ENCODE data around the gene CIRBP. TPM values are rescaled to one million over a fixed set of nuclear protein-coding genes. Genes with fewer than 3 reads are reported as not detected.
A peak's percentile ranks its signal among the peaks of the same experiment; 100 is the strongest.

Gene CIRBP
- total and polyA plus RNA-seq, 2 donors (not counting 1 experiment from before 2014, with no cell fraction given) = 643 to 1,164 TPM

GRCh38 chr19:1265615-1266128, 3.5 kb upstream of the CIRBP start:
- Histone ChIP-seq H3K4me1 (ENCODE audit: control insufficient read depth in 2 of 2, insufficient read depth in 2 of 2, low read length in 2 of 2) (peaks cover 72 to 84% of the 10 kb centered on the region in 2 donors), H3K9me3 (ENCODE audit: control extremely low read depth in 1 of 3, control insufficient read depth in 2 of 3, insufficient read depth in 1 of 3, low read length in 2 of 3) (no peaks in the 10 kb centered on the region), H3K4me2 (replicated peaks; ENCODE audit: low read depth, low read length, poor library complexity, severe bottlenecking) (peak overlapping the region; percentile 83), H3K36me3 (replicated peaks in 1 of 2; ENCODE audit: control extremely low read depth in 1 of 2, control insufficient read depth in 1 of 2, extremely low read depth in 1 of 2, insufficient read depth in 2 of 2, low read length in 1 of 2) (peaks cover 0 to 8% of the 10 kb centered on the region in 2 experiments), H2AFZ (ENCODE audit: insufficient read depth, low read depth, low read length, poor library complexity, severe bottlenecking) (peak overlapping the region; percentile 48), H3K4me3 (ENCODE audit: control extremely low read depth in 1 of 5, extremely low read depth in 1 of 5, insufficient read depth in 1 of 5, low read depth in 2 of 5, low read length in 4 of 5) (peak overlapping the region in 4 of 5 experiments; percentile 48 to 64 (median 58)), H3K27me3 (replicated peaks in 1 of 4; ENCODE audit: control extremely low read depth in 1 of 4, control insufficient read depth in 3 of 4, insufficient read depth in 4 of 4, low read length in 3 of 4) (no peaks in the 10 kb centered on the region), H3K27ac (ENCODE audit: low read length in 2 of 2) (peak overlapping the region; percentile 96 to 99), H4K20me1 (ENCODE audit: control insufficient read depth, insufficient read depth, low read length, poor library complexity, severe bottlenecking) (peaks cover 33% of the 10 kb centered on the region), H3K9ac (ENCODE audit: low read length) (peak overlapping the region; percentile 57), H3K79me2 (ENCODE audit: control insufficient read depth, insufficient read depth, low read length) (peaks cover 48% of the 10 kb centered on the region)
- ChIA-PET POLR2A (interaction anchor here (0.6 to 11.0 kb wide), 7 partner anchors 9 to 356 kb away, joined by 3 to 402 read pairs (median 5); partner anchors contain the start of genes ATP5F1D, MIDN and WDR18), CTCF (interaction anchor here (1.2 to 10.0 kb wide), 10 partner anchors 10 to 227 kb away, joined by 3 to 658 read pairs (median 4); partner anchors contain the start of genes ATP5F1D and FAM174C)
- DNase-seq (no peak), ATAC-seq (ENCODE audit: low read depth) (peak; percentile 0)
- H3K27me3 Mint-ChIP-seq = no peaks in the 10 kb centered on the region
- no peaks in the 10 kb centered on the region for H3K9me3 Mint-ChIP-seq (ENCODE audit: insufficient read depth)
- no peak for TF ChIP-seq CTCF (IDR thresholded peaks at IDR 0.05)
- TF ChIP-seq EZH2 (IDR thresholded peaks at IDR 0.05; ENCODE audit: borderline replicate concordance, insufficient read depth, low read depth, low read length, poor library complexity, severe bottlenecking) = no peak
- peak overlapping the region; percentile 100 for H3K27ac Mint-ChIP-seq
- WGBS (ENCODE audit: insufficient coverage) = 15% methylated on average over 21 of the region's 28 CpGs
- H3K4me3 Mint-ChIP-seq = peak overlapping the region; percentile 95
- intact Hi-C loops (cut with micrococcal nuclease) = loop anchor here (1.0 to 5.0 kb wide), 3 partner anchors 16 to 163 kb away; partner anchors contain the start of gene GPX4
- H3K4me1 Mint-ChIP-seq = peaks cover 76% of the 10 kb centered on the region
